ENCODE results near the gene SNRNP70.
"Not testable (repeated sequence)": the region's sequence is repeated elsewhere in the genome, so short reads cannot be mapped to it uniquely, and the experiment has no call there.

SNRNP70 gene

GRCh38 chr19:49126575-49126974 is 41.3 kb downstream of the SNRNP70 start:
- Histone ChIP-seq H3K9me3 (ENCODE audit: control insufficient read depth, insufficient read depth, low read length) (no peaks in the 10 kb centered on the region), H3K27ac (ENCODE audit: low read depth, low read length) (no peak overlapping the region), H3K79me2 (ENCODE audit: control insufficient read depth, low read length) (no peaks in the 10 kb centered on the region), H3K4me1 (ENCODE audit: control insufficient read depth, low read length) (peaks cover 13% of the 10 kb centered on the region), H3K27me3 (ENCODE audit: control insufficient read depth, low read length) (no peaks in the 10 kb centered on the region; the same call in 1 of the 2 replicates), H3F3A (ENCODE audit: control insufficient read depth, insufficient read depth) (no peaks in the 10 kb centered on the region), H3K36me3 (ENCODE audit: control insufficient read depth, low read length) (no peaks in the 10 kb centered on the region), H4K20me1 (ENCODE audit: control insufficient read depth, insufficient read depth, low read depth, low read length) (no peaks in the 10 kb centered on the region), H3K4me3 (ENCODE audit: low read length) (no peak overlapping the region), H3K9me2 (replicated peaks; ENCODE audit: control insufficient read depth, low read length) (no peaks in the 10 kb centered on the region), H3K4me2 (ENCODE audit: low read length) (no peak overlapping the region)
- no peak for TF ChIP-seq EZH2phosphoT487 (IDR thresholded peaks at IDR 0.05; ENCODE audit: borderline replicate concordance, low read length)
- TF ChIP-seq CTCF (IDR thresholded peaks at IDR 0.05; ENCODE audit: low read depth, low read length, poor library complexity, severe bottlenecking), result no peak

DNA sequence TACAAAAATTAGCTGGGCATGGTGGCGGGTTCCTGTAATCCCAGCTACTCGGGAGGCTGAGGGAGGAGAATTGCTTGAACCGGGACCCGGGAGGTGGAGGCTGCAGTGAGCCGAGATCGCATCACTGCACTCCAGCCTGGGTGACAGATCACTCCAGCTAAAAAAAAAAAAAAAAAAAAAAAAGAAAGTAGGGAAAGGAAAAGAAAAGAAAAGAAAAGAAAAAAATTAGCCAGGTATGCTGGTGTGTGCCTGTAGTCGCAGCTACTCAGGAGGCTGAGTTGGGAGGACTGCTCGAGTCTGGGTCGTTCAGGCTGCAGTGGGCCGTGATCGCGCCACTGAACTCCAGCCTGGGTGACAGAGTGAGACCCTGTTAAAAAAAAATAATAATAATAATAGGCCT is 42.0 kb downstream of the SNRNP70 start:
- not testable (repeated sequence) for H3K79me2 ChIP-seq (ENCODE audit: control insufficient read depth, low read length); H3K9me3 ChIP-seq (ENCODE audit: control insufficient read depth, insufficient read depth, low read length); H3K27ac ChIP-seq (ENCODE audit: low read depth, low read length); H3K36me3 ChIP-seq (ENCODE audit: control insufficient read depth, low read length); H3K4me2 ChIP-seq (ENCODE audit: low read length); H3K27me3 ChIP-seq (ENCODE audit: control insufficient read depth, low read length); H3K4me3 ChIP-seq (ENCODE audit: low read length); H4K20me1 ChIP-seq (ENCODE audit: control insufficient read depth, insufficient read depth, low read depth, low read length); H3K9me2 ChIP-seq (replicated peaks; ENCODE audit: control insufficient read depth, low read length); H3F3A ChIP-seq (ENCODE audit: control insufficient read depth, insufficient read depth)
- peaks cover 13% of the 10 kb centered on the region for H3K4me1 ChIP-seq (ENCODE audit: control insufficient read depth, low read length)

GRCh38 chr19:49127674-49128544 is 42.7 kb downstream of the SNRNP70 start:
- H3K9me3 ChIP-seq (ENCODE audit: control insufficient read depth, insufficient read depth, low read length), result no peaks in the 10 kb centered on the region
- peak overlapping the region; percentile 82 for H3K4me3 ChIP-seq (ENCODE audit: low read length)
- H3K79me2 ChIP-seq (ENCODE audit: control insufficient read depth, low read length), result no peaks in the 10 kb centered on the region
- H3K4me1 ChIP-seq (ENCODE audit: control insufficient read depth, low read length), result peaks cover 13% of the 10 kb centered on the region
- H3K9me2 ChIP-seq (replicated peaks; ENCODE audit: control insufficient read depth, low read length), result no peaks in the 10 kb centered on the region
- no peaks in the 10 kb centered on the region; the same call in 1 of the 2 replicates for H3K27me3 ChIP-seq (ENCODE audit: control insufficient read depth, low read length)
- no peaks in the 10 kb centered on the region for H4K20me1 ChIP-seq (ENCODE audit: control insufficient read depth, insufficient read depth, low read depth, low read length)
- peak overlapping the region; percentile 87 for H3K4me2 ChIP-seq (ENCODE audit: low read length)
- no peak overlapping the region for H3K27ac ChIP-seq (ENCODE audit: low read depth, low read length)
- H3F3A ChIP-seq (ENCODE audit: control insufficient read depth, insufficient read depth), result 0 out of 2 replicates have a peak, but pooled peaks cover 3% of the 10 kb centered on the region
- no peak for TF ChIP-seq EZH2phosphoT487 (IDR thresholded peaks at IDR 0.05; ENCODE audit: borderline replicate concordance, low read length)
- TF ChIP-seq CTCF (IDR thresholded peaks at IDR 0.05; ENCODE audit: low read depth, low read length, poor library complexity, severe bottlenecking), result peak; percentile 20
- H3K36me3 ChIP-seq (ENCODE audit: control insufficient read depth, low read length), result no peaks in the 10 kb centered on the region

DNA sequence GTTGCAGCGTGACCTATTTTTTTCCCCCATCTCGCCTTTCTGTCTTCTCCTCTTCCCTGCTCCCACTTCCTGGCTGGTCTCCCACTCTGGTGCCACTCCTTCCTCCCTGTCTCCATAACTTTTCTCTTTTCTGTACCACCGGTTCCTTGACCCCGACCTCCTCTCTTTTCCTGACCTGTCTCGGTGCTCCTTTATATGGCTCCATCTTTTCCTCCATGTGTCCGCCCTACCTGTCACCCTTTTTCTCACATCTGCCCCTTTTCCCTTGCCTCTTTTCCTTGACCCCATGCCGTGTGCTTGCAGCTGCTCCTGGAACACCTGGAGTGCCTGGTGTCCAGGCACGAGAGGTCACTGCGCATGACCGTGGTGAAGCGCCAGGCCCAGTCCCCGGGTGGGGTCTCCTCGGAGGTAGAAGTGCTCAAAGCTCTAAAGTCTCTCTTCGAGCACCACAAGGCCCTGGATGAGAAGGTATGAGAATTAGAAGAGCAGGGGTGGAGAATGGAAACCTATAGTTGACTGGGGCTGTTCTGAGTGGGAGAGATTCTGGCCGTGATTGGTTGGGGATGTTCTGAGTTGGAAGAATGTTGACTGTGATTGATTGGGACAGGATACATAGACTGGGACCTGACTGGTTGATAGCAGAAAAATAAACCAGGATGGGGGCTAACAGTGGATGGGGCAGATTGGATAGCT is 43.4 kb downstream of the SNRNP70 start:
- H3K4me1 ChIP-seq (ENCODE audit: control insufficient read depth, low read length), result peaks cover 13% of the 10 kb centered on the region
- TF ChIP-seq EZH2phosphoT487 (IDR thresholded peaks at IDR 0.05; ENCODE audit: borderline replicate concordance, low read length) (no peak), CTCF (IDR thresholded peaks at IDR 0.05; ENCODE audit: low read depth, low read length, poor library complexity, severe bottlenecking) (no peak)
- H3K9me2 ChIP-seq (replicated peaks; ENCODE audit: control insufficient read depth, low read length), result no peaks in the 10 kb centered on the region
- H3K4me2 ChIP-seq (ENCODE audit: low read length), result peak overlapping the region; percentile 87
- H3K27me3 ChIP-seq (ENCODE audit: control insufficient read depth, low read length), result no peaks in the 10 kb centered on the region; the same call in 1 of the 2 replicates
- H3F3A ChIP-seq (ENCODE audit: control insufficient read depth, insufficient read depth), result 0 out of 2 replicates have a peak, but pooled peaks cover 3% of the 10 kb centered on the region
- H4K20me1 ChIP-seq (ENCODE audit: control insufficient read depth, insufficient read depth, low read depth, low read length), result no peaks in the 10 kb centered on the region
- H3K79me2 ChIP-seq (ENCODE audit: control insufficient read depth, low read length), result no peaks in the 10 kb centered on the region
- no peaks in the 10 kb centered on the region for H3K36me3 ChIP-seq (ENCODE audit: control insufficient read depth, low read length)
- H3K9me3 ChIP-seq (ENCODE audit: control insufficient read depth, insufficient read depth, low read length), result no peaks in the 10 kb centered on the region
- H3K4me3 ChIP-seq (ENCODE audit: low read length), result peak overlapping the region; percentile 82
- H3K27ac ChIP-seq (ENCODE audit: low read depth, low read length), result no peak overlapping the region
